K562 (cell line): ENCODE measurements around the gene CPOX. TPM values are rescaled to one million over a fixed set of nuclear protein-coding genes. Genes with fewer than 3 reads are reported as not detected.

Experiments used
- ATAC-seq: fragments of 200-7000 bp; cut with Tn5 transposase; 3 replicates; pipeline ENCODE4 v1.9.1; 2020; ENCODE audit warnings: moderate library complexity
- BruUV-seq: library from RNA; stranded (reverse); fragments of 400-500 nt; replicated peaks from 2 replicates; lab custom pipeline; 2021; lab: Mats Ljungman, UMichigan
- CTCF ChIA-PET: fragments of 300-600 bp; formaldehyde crosslinking; extraction: SDS; loops from one replicate; lab custom pipeline; 2021; ENCODE audit warnings: low intra/inter-chr PET ratio; lab: Yijun Ruan, JAX
- POLR2A ChIA-PET: fragments of 300-600, 350-650 bp; sonication (Branson Sonifier 250); formaldehyde crosslinking; extraction: SDS; loops from one replicate; lab custom pipeline; 2021; ENCODE audit warnings: antibody characterized with exemption, inconsistent platforms; lab: Yijun Ruan, JAX
- DNase-seq, 4 experiments: peaks; one replicate each; pipeline versions ENCODE4 v3.0.0 to v3.0.0-alpha.2; 2011 to 2018; ENCODE audit warnings: low spot score in 3 of 4, mixed read lengths in 3 of 4; ENCODE audit errors: extremely low read depth in 1 of 4
- FAIRE-seq: peaks from 2 replicates; lab custom pipeline; 2011; peaks lifted over from hg19 to GRCh38; lab: Jason Lieb, UNC
- H2AFZ ChIP-seq: 2 replicates; pipeline ENCODE4 v1.6.0; 2011; ENCODE audit warnings: low read depth, low read length, control low read depth, inconsistent platforms
- H3K27ac ChIP-seq: fragments of 200-600 bp; 3 replicates; pipeline ENCODE4 v1.8.0; 2011; ENCODE audit warnings: low read depth, mild to moderate bottlenecking, control low read depth, inconsistent platforms, low read length, moderate library complexity, mixed read lengths; ENCODE audit errors: extremely low read depth
- H3K27me3 ChIP-seq, 2 experiments: fragments of 300-600 bp in 1 of 2; 2 replicates in 1 of 2; 3 replicates in 1 of 2; pipeline versions ENCODE4 v1.6.0 to v1.8.0; 2011; ENCODE audit warnings: inconsistent platforms in 2 of 2, low read length in 2 of 2, mild to moderate bottlenecking in 1 of 2, mixed read lengths in 1 of 2, moderate library complexity in 1 of 2; ENCODE audit not compliant: control insufficient read depth in 2 of 2, insufficient read depth in 2 of 2
- H3K36me3 ChIP-seq: fragments of 300-600 bp; 3 replicates; pipeline ENCODE4 v1.8.0; 2011; ENCODE audit warnings: mild to moderate bottlenecking, low read length, inconsistent platforms; ENCODE audit not compliant: control insufficient read depth, insufficient read depth
- H3K4me1 ChIP-seq, 2 experiments: fragments of 200-600 bp in 1 of 2; replicated peaks in 1 of 2; 2 replicates in 1 of 2; 3 replicates in 1 of 2; pipeline versions ENCODE4 v1.5.1 to v1.8.0; 2011; ENCODE audit warnings: inconsistent platforms in 2 of 2, low read length in 2 of 2, mild to moderate bottlenecking in 1 of 2, mixed read lengths in 1 of 2, moderate library complexity in 1 of 2; ENCODE audit not compliant: control insufficient read depth in 2 of 2, insufficient read depth in 2 of 2
- H3K4me2 ChIP-seq: 2 replicates; pipeline ENCODE4 v1.6.1; 2011; ENCODE audit warnings: low read length, control low read depth, inconsistent platforms, mixed read lengths; ENCODE audit not compliant: insufficient read depth
- H3K4me3 ChIP-seq: fragments of 200-600 bp; sonication (generic), shearing (Covaris generic); 2 replicates; pipeline ENCODE4 v1.5.1; 2016; ENCODE audit warnings: control low read depth, inconsistent platforms
- H3K79me2 ChIP-seq: fragments of 200-600 bp; 3 replicates; pipeline ENCODE4 v1.8.0; 2011; ENCODE audit warnings: low read length, inconsistent platforms; ENCODE audit not compliant: control insufficient read depth, insufficient read depth
- H3K9ac ChIP-seq, 2 experiments: 2 replicates each; pipeline versions ENCODE4 v1.6.0 to v1.6.1; 2011; ENCODE audit warnings: low read depth in 2 of 2, low read length in 2 of 2, control low read depth in 1 of 2, inconsistent platforms in 1 of 2, mild to moderate bottlenecking in 1 of 2, mixed read lengths in 1 of 2; ENCODE audit not compliant: insufficient read depth in 1 of 2
- H3K9me1 ChIP-seq: one replicate; pipeline ENCODE4 v1.6.0; 2011; ENCODE audit warnings: inconsistent platforms, mild to moderate bottlenecking, low read length, moderate library complexity; ENCODE audit not compliant: control insufficient read depth, insufficient read depth
- H3K9me3 ChIP-seq: replicated peaks from 2 replicates; pipeline ENCODE4 v1.5.1; 2011; ENCODE audit warnings: low read depth, low read length, inconsistent platforms; ENCODE audit not compliant: control insufficient read depth, insufficient read depth
- H4K20me1 ChIP-seq: replicated peaks from 2 replicates; pipeline ENCODE4 v1.6.1; 2011; ENCODE audit warnings: low read length, inconsistent platforms, mixed read lengths; ENCODE audit not compliant: control insufficient read depth, insufficient read depth
- CAMTA2 ChIP-seq: fragments of 250-450 bp; sonication (Bioruptor Pico); conservative IDR thresholded peaks from 2 replicates; pipeline ENCODE4 v1.5.1; 2022
- MCM5 ChIP-seq: fragments of 450-650 bp; IDR thresholded peaks from 2 replicates; pipeline ENCODE4 v1.6.1; 2016; ENCODE audit warnings: low read depth
- ZFP1 ChIP-seq: fragments of 450-650 bp; formaldehyde crosslinking; IDR thresholded peaks from 2 replicates; pipeline ENCODE4 v1.4.0; 2020; ENCODE audit warnings: mild to moderate bottlenecking, mixed read lengths
- WGBS: fragments of 100-300 bp; shearing (Covaris generic); methylation state at CpG from one replicate; pipeline ENCODE4 v1.1.6; 2016; ENCODE audit warnings: low coverage, mixed read lengths; ENCODE audit not compliant: insufficient coverage; ENCODE audit errors: missing lambda C conversion rate; 5-methylcytosine and 5-hydroxymethylcytosine counted together
- in situ Hi-C: fragments of 300-500 bp; cut with MboI; formaldehyde crosslinking; loops from 4 replicates; pipeline ENCODE4 v1.15.0; 2018; ENCODE audit warnings: inconsistent platforms, mixed read lengths
- intact Hi-C: fragments of 100-400 bp; cut with micrococcal nuclease; formaldehyde crosslinking; loops from 2 replicates; pipeline ENCODE4 v1.14.2; 2022
- polyA plus RNA-seq, 8 experiments: library from polyadenylated mRNA; depleted of rRNA in 4 of 8; stranded (reverse) in 5 of 8; unstranded in 3 of 8; fragments of >200 nt; fragmentation: Nextera tagmentation in 2 of 8; fragmentation: Illumina TruSeq in 1 of 8; extraction: Ambion mirVana in 2 of 8; extraction: Trizol in 1 of 8; gene quantifications; 2 replicates each; pipeline versions ENCODE4 v1.2.1 to v1.2.3, GENCODE V29; 2011 to 2014; ENCODE audit warnings: inconsistent platforms in 1 of 8, missing spikeins in 1 of 8
- total RNA-seq, 7 experiments: library from RNA; depleted of rRNA in 6 of 7; stranded (reverse); fragments of >200 nt in 6 of 7; fragmentation: Illumina TruSeq in 2 of 7; extraction: Trizol in 2 of 7; gene quantifications; 2 replicates each; pipeline versions ENCODE4 v1.2.1 to v1.2.3, GENCODE V29; 2011 to 2021; ENCODE audit warnings: low replicate concordance in 1 of 7
- TF ChIP-seq, protein P1 (sequence below): IDR thresholded peaks from 2 replicates; pipeline ENCODE4 v1.6.1; 2011; ENCODE audit warnings: borderline replicate concordance, low read depth, mild to moderate bottlenecking, moderate library complexity, low read length; ENCODE audit not compliant: insufficient read depth, poor library complexity, severe bottlenecking
- TF ChIP-seq, protein P2 (sequence below): sonication (generic); formaldehyde crosslinking; IDR thresholded peaks from 2 replicates; pipeline ENCODE4 v1.8.0; 2022; ENCODE audit warnings: mild to moderate bottlenecking, missing genetic modification reagents, borderline replicate concordance

The CPOX gene
- total and polyA plus RNA-seq, 9 of the 15 experiments (the other 6 are each of a cell fraction or from before 2014, with no cell fraction given) = 14.6 to 82.1 (median 24.8) TPM

DNA sequence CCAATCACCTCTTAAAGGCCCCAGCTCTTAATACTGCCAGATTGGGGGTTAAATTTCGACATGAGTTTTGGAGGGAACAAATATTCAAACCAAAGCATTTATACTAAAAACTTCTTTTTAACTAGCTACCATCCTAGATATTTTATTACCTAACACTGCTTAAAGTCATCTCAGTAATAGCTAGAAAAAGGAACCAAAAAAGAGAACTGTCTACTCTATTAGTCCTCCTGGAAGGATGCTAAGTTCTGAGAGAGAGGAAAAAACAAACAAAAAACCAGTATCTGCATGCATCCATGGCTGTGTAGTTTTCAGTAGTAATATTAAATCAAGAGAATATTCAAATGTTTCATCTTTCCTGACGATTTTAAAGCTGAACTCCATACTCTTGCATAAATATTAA is 5.8 kb downstream of the CPOX start:
- no peak for ATAC-seq
- no peak overlapping the region for H3K27ac ChIP-seq

More for the DNA sequence above, 5.8 kb downstream of the CPOX start:
- BruUV-seq = no TSS peak
- in situ Hi-C loops = no loop called here
- no peak overlapping the region for H2AFZ ChIP-seq
- no peak overlapping the region for H3K9ac ChIP-seq
- 100% methylated on average over 1 of the region's 2 CpGs for WGBS
- ChIA-PET POLR2A (interaction anchor here (0.7 kb wide), 1 partner anchor 104 kb away, joined by 3 read pairs; no protein-coding TSS in a partner anchor), CTCF (no interaction called here)
- H3K79me2 ChIP-seq = peaks cover 78% of the 10 kb centered on the region
- FAIRE-seq (no peak), DNase-seq (no peak)
- H3K36me3 ChIP-seq = peaks cover 63% of the 10 kb centered on the region
- H3K4me1 ChIP-seq = peaks cover 4 to 20% of the 10 kb centered on the region in 2 experiments
- intact Hi-C loops = no loop called here
- H3K9me3 ChIP-seq = no peaks in the 10 kb centered on the region
- H3K9me1 ChIP-seq = no peaks in the 10 kb centered on the region
- no peak overlapping the region for H3K4me2 ChIP-seq
- no peak overlapping the region for H3K4me3 ChIP-seq
- no peaks in the 10 kb centered on the region for H4K20me1 ChIP-seq
- no peak for TF ChIP-seq CAMTA2 (CRISPR knock-in tag)
- TF ChIP-seq, protein P1, sequence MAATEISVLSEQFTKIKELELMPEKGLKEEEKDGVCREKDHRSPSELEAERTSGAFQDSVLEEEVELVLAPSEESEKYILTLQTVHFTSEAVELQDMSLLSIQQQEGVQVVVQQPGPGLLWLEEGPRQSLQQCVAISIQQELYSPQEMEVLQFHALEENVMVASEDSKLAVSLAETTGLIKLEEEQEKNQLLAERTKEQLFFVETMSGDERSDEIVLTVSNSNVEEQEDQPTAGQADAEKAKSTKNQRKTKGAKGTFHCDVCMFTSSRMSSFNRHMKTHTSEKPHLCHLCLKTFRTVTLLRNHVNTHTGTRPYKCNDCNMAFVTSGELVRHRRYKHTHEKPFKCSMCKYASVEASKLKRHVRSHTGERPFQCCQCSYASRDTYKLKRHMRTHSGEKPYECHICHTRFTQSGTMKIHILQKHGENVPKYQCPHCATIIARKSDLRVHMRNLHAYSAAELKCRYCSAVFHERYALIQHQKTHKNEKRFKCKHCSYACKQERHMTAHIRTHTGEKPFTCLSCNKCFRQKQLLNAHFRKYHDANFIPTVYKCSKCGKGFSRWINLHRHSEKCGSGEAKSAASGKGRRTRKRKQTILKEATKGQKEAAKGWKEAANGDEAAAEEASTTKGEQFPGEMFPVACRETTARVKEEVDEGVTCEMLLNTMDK = no peak
- no peak for TF ChIP-seq MCM5
- TF ChIP-seq ZFP1 (CRISPR knock-in tag) = no peak
- TF ChIP-seq, protein P2, sequence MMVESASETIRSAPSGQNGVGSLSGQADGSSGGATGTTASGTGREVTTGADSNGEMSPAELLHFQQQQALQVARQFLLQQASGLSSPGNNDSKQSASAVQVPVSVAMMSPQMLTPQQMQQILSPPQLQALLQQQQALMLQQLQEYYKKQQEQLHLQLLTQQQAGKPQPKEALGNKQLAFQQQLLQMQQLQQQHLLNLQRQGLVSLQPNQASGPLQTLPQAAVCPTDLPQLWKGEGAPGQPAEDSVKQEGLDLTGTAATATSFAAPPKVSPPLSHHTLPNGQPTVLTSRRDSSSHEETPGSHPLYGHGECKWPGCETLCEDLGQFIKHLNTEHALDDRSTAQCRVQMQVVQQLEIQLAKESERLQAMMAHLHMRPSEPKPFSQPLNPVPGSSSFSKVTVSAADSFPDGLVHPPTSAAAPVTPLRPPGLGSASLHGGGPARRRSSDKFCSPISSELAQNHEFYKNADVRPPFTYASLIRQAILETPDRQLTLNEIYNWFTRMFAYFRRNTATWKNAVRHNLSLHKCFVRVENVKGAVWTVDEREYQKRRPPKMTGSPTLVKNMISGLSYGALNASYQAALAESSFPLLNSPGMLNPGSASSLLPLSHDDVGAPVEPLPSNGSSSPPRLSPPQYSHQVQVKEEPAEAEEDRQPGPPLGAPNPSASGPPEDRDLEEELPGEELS = no peak
- H3K27me3 ChIP-seq = no peaks in the 10 kb centered on the region
